Amygdala (tissue), 56 donors: ENCODE measurements around the gene DDC.
A peak's percentile ranks its signal among the peaks of the same experiment; 100 is the strongest.

ENCODE experiments used
- DNase-seq, 56 donors: peaks; one replicate each; lab custom pipeline; 2025; lab: John Stamatoyannopoulos, UW

DDC gene

GRCh38 chr7:50425318-50425717 is 139.9 kb downstream of the DDC start:
- DNase-seq = no peak

- no peak for DNase-seq
These were observed 141.3 kb downstream of the DDC start for GRCh38 chr7:50423860-50424259.

- DNase-seq = no peak
These were observed 142.3 kb downstream of the DDC start for GRCh38 chr7:50422858-50423257.

- no peak for DNase-seq
These were observed 144.2 kb downstream of the DDC start for GRCh38 chr7:50421043-50421442.

GRCh38 chr7:50418526-50419290 is 146.5 kb downstream of the DDC start:
- no peak for DNase-seq

GRCh38 chr7:50418086-50418515 is 147.1 kb downstream of the DDC start:
- peak in 36 of 56 donors; percentile 2 to 79 (median 38) for DNase-seq

GRCh38 chr7:50416527-50417182 is 148.6 kb downstream of the DDC start:
- peak in 2 of 56 donors; percentile 18 to 25 for DNase-seq

- no peak for DNase-seq
These were observed 149.3 kb downstream of the DDC start for GRCh38 chr7:50415844-50416364.

- no peak for DNase-seq
These were observed 151.6 kb downstream of the DDC start for GRCh38 chr7:50413561-50413960.

GRCh38 chr7:50412973-50413372 is 152.2 kb downstream of the DDC start:
- no peak for DNase-seq

- DNase-seq = no peak
These were observed 153.9 kb downstream of the DDC start for GRCh38 chr7:50411332-50411731.

- DNase-seq = no peak
These were observed 155.1 kb downstream of the DDC start for GRCh38 chr7:50409856-50410745.
